ENCODE data around the gene RRAS.

Gene RRAS

GRCh38 chr19:49596407-49596806, 43.5 kb downstream of the RRAS start:
- DNase-seq (ENCODE audit: low read depth in 1 of 2, low spot score in 1 of 2) = no peak
- Histone ChIP-seq H3K27me3 (ENCODE audit: insufficient read depth, poor library complexity, severe bottlenecking) (no peaks in the 10 kb centered on the region), H3K27ac (replicated peaks) (no peak overlapping the region), H3K4me3 (replicated peaks; ENCODE audit: insufficient read depth, low read length) (no peak overlapping the region)
- TF ChIP-seq POLR2AphosphoS5 (IDR thresholded peaks at IDR 0.05; ENCODE audit: low read depth) (no peak), SPI1 (IDR thresholded peaks at IDR 0.05; ENCODE audit: borderline replicate concordance, low read depth) (no peak), GABPA (IDR thresholded peaks at IDR 0.05; ENCODE audit: low read depth) (no peak), CTCF (IDR thresholded peaks at IDR 0.05; ENCODE audit: insufficient read depth, low read length) (no peak), REST (IDR thresholded peaks at IDR 0.05; ENCODE audit: insufficient replicate concordance, low read depth) (no peak)

GRCh38 chr19:49595819-49596404, 44.0 kb downstream of the RRAS start:
- Histone ChIP-seq H3K4me3 (replicated peaks; ENCODE audit: insufficient read depth, low read length) (no peak overlapping the region), H3K27ac (replicated peaks) (no peak overlapping the region), H3K27me3 (ENCODE audit: insufficient read depth, poor library complexity, severe bottlenecking) (no peaks in the 10 kb centered on the region)
- no peak for DNase-seq (ENCODE audit: low read depth in 1 of 2, low spot score in 1 of 2)
- TF ChIP-seq REST (IDR thresholded peaks at IDR 0.05; ENCODE audit: insufficient replicate concordance, low read depth) (no peak), POLR2AphosphoS5 (IDR thresholded peaks at IDR 0.05; ENCODE audit: low read depth) (no peak)

- DNase-seq (ENCODE audit: low read depth in 1 of 2, low spot score in 1 of 2) = no peak
- Histone ChIP-seq H3K27me3 (ENCODE audit: insufficient read depth, poor library complexity, severe bottlenecking) (no peaks in the 10 kb centered on the region), H3K4me3 (replicated peaks; ENCODE audit: insufficient read depth, low read length) (no peak overlapping the region), H3K27ac (replicated peaks) (no peak overlapping the region)
- TF ChIP-seq POLR2AphosphoS5 (IDR thresholded peaks at IDR 0.05; ENCODE audit: low read depth) = no peak
- no peak for TF ChIP-seq REST (IDR thresholded peaks at IDR 0.05; ENCODE audit: insufficient replicate concordance, low read depth)
- TF ChIP-seq SPI1 (IDR thresholded peaks at IDR 0.05; ENCODE audit: borderline replicate concordance, low read depth) = no peak
- no peak for TF ChIP-seq GABPA (IDR thresholded peaks at IDR 0.05; ENCODE audit: low read depth)
- no peak for TF ChIP-seq CTCF (IDR thresholded peaks at IDR 0.05; ENCODE audit: insufficient read depth, low read length)
These were observed 44.7 kb downstream of the RRAS start for GRCh38 chr19:49594993-49595818.
